K562 (cell line): ENCODE data around the gene CLIC1. TPM values are rescaled to one million over a fixed set of nuclear protein-coding genes. Genes with fewer than 3 reads are reported as not detected.

ENCODE experiments used
- CHD2 ChIP-seq: IDR thresholded peaks from 2 replicates; pipeline ENCODE4 v1.6.1; 2011; ENCODE audit warnings: low read depth, low read length
- DPF2 ChIP-seq: fragments of 450-650 bp; IDR thresholded peaks from 2 replicates; pipeline ENCODE4 v1.6.1; 2016
- KAT8 ChIP-seq: fragments of 450-650 bp; IDR thresholded peaks from 2 replicates; pipeline ENCODE4 v1.6.1; 2016; ENCODE audit warnings: low read depth, mild to moderate bottlenecking
- MXI1 ChIP-seq: IDR thresholded peaks from 2 replicates; pipeline ENCODE4 v1.6.1; 2011; ENCODE audit warnings: low read depth, mild to moderate bottlenecking, improper control_type of control experiment, low read length
- MYBL2 ChIP-seq, 2 experiments: fragments of 450-650 bp in 1 of 2; sonication (generic) in 1 of 2; formaldehyde crosslinking in 1 of 2; IDR thresholded peaks; 2 replicates each; pipeline versions ENCODE4 v1.6.1 to v1.8.1; 2017 to 2022; ENCODE audit warnings: borderline replicate concordance in 1 of 2, inconsistent platforms in 1 of 2, low read depth in 1 of 2, mild to moderate bottlenecking in 1 of 2, missing genetic modification reagents in 1 of 2, moderate library complexity in 1 of 2
- NEUROD1 ChIP-seq: fragments of 150-350 bp; IDR thresholded peaks from 2 replicates; pipeline ENCODE4 v1.6.1; 2014; ENCODE audit warnings: borderline replicate concordance, low read length, low read depth; ENCODE audit not compliant: partially characterized antibody
- RBM39 ChIP-seq: fragments of 200-400 bp; formaldehyde crosslinking; optimal IDR thresholded peaks from 2 replicates; pipeline ENCODE3; 2018; ENCODE audit warnings: low read depth, low read length
- SREBF1 ChIP-seq: fragments of 150-350 bp; IDR thresholded peaks from 2 replicates; pipeline ENCODE4 v1.6.1; 2014; ENCODE audit warnings: antibody characterized with exemption, low read depth, low read length, borderline replicate concordance
- TAF7 ChIP-seq: fragments of 450-650 bp; IDR thresholded peaks from 2 replicates; pipeline ENCODE4 v1.6.1; 2016; ENCODE audit warnings: missing genetic modification characterization, missing compliant biosample characterization
- TOE1 ChIP-seq, 2 experiments: fragments of 450-650 bp in 1 of 2; sonication (generic) in 1 of 2; formaldehyde crosslinking in 1 of 2; IDR thresholded peaks; 2 replicates each; pipeline versions ENCODE4 v1.7.1 to v1.8.0; 2016 to 2022; ENCODE audit warnings: borderline replicate concordance in 2 of 2, mild to moderate bottlenecking in 2 of 2, antibody characterized with exemption in 1 of 2, inconsistent platforms in 1 of 2, low read depth in 1 of 2, missing genetic modification reagents in 1 of 2, moderate library complexity in 1 of 2
- YY1 ChIP-seq, 3 experiments: IDR thresholded peaks; 2 replicates each; pipeline ENCODE4 v1.6.1; 2011; ENCODE audit warnings: low read length in 2 of 3, mild to moderate bottlenecking in 2 of 3, moderate library complexity in 2 of 3, borderline replicate concordance in 1 of 3, control low read depth in 1 of 3, low read depth in 1 of 3; ENCODE audit not compliant: insufficient read depth in 3 of 3, insufficient replicate concordance in 2 of 3, control insufficient read depth in 1 of 3, insufficient read length in 1 of 3; ENCODE audit errors: extremely low read depth in 1 of 3
- ZKSCAN8 ChIP-seq: fragments of 200-800 bp; sonication (Bioruptor generic); IDR thresholded peaks from 2 replicates; pipeline ENCODE4 v1.6.1; 2016; ENCODE audit warnings: missing genetic modification characterization, missing compliant biosample characterization
- ZNF274 ChIP-seq: IDR thresholded peaks from 2 replicates; pipeline ENCODE4 v1.6.1; 2011; ENCODE audit warnings: low read depth, mild to moderate bottlenecking, low read length, moderate library complexity, borderline replicate concordance
- polyA plus RNA-seq, 8 experiments: library from polyadenylated mRNA; depleted of rRNA in 4 of 8; stranded (reverse) in 5 of 8; unstranded in 3 of 8; fragments of >200 nt; fragmentation: Nextera tagmentation in 2 of 8; fragmentation: Illumina TruSeq in 1 of 8; extraction: Ambion mirVana in 2 of 8; extraction: Trizol in 1 of 8; gene quantifications; 2 replicates each; pipeline versions ENCODE4 v1.2.1 to v1.2.3, GENCODE V29; 2011 to 2014; ENCODE audit warnings: inconsistent platforms in 1 of 8, missing spikeins in 1 of 8
- total RNA-seq, 7 experiments: library from RNA; depleted of rRNA in 6 of 7; stranded (reverse); fragments of >200 nt in 6 of 7; fragmentation: Illumina TruSeq in 2 of 7; extraction: Trizol in 2 of 7; gene quantifications; 2 replicates each; pipeline versions ENCODE4 v1.2.1 to v1.2.3, GENCODE V29; 2011 to 2021; ENCODE audit warnings: low replicate concordance in 1 of 7
- TF ChIP-seq, protein P1 (sequence below): IDR thresholded peaks from 2 replicates; pipeline ENCODE4 v1.6.1; 2016; ENCODE audit warnings: missing genetic modification characterization, missing compliant biosample characterization
- TF ChIP-seq, protein P2 (sequence below): IDR thresholded peaks from 2 replicates; pipeline ENCODE4 v1.6.1; 2011; ENCODE audit not compliant: insufficient read length; ENCODE audit errors: extremely low read depth
- TF ChIP-seq, protein P3 (sequence below): fragments of 250-450 bp; sonication (Bioruptor Pico); IDR thresholded peaks from 2 replicates; pipeline ENCODE4 v1.4.0; 2020; ENCODE audit warnings: mild to moderate bottlenecking, moderate library complexity
- TF ChIP-seq, protein P4 (sequence below): sonication (generic); formaldehyde crosslinking; IDR thresholded peaks from 2 replicates; pipeline ENCODE4 v1.8.0; 2022; ENCODE audit warnings: missing genetic modification reagents, mild to moderate bottlenecking, borderline replicate concordance

CLIC1 gene
- total and polyA plus RNA-seq, 9 of the 15 experiments (the other 6 are each of a cell fraction or from before 2014, with no cell fraction given), result 1,267 to 2,419 (median 1,808) TPM

DNA sequence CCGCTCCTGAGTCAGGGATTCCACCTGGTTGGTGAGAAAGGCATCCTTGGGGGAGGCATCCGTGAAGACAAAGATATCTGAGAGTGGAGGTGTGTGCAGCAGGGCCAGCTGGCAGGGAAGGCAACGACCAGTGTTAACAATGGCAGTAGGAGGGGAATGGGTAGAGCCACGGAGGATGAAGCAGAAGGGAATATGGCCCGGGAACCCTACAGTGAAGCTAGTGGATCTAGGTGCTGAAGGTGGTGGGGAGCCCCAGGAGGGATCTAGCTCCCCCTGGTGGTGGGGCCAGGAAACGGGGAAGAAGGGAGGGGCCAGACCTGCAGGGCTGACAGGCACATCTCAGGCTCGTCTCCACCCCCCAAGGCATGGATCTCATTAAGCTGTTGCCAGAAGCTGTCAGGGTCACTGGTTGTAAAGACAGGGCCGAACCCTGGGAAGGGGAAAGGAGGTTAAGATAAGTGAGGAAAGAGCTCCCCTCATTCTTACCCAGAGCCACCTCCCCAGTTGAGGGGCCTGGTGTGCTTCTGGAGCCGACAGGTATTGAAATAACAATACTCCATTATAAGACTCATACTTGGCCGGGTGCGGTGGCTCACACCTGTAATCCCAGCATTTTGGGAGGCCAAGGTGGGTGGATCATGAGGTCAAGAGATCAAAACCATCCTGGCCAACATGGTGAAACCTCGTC lies 33.5 kb upstream of the CLIC1 start (continued):
- TF ChIP-seq, protein P1, sequence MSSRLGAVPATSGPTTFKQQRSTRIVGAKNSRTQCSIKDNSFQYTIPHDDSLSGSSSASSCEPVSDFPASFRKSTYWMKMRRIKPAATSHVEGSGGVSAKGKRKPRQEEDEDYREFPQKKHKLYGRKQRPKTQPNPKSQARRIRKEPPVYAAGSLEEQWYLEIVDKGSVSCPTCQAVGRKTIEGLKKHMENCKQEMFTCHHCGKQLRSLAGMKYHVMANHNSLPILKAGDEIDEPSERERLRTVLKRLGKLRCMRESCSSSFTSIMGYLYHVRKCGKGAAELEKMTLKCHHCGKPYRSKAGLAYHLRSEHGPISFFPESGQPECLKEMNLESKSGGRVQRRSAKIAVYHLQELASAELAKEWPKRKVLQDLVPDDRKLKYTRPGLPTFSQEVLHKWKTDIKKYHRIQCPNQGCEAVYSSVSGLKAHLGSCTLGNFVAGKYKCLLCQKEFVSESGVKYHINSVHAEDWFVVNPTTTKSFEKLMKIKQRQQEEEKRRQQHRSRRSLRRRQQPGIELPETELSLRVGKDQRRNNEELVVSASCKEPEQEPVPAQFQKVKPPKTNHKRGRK, result peak; percentile 60
- 0 out of 2 replicates have a peak, but pooled peaks have one; percentile 80 for TF ChIP-seq SREBF1
- TF ChIP-seq MXI1, result 0 out of 2 replicates have a peak, but pooled peaks have one; percentile 9
- TF ChIP-seq TAF7 (tag), result no peak
- TF ChIP-seq, protein P2, sequence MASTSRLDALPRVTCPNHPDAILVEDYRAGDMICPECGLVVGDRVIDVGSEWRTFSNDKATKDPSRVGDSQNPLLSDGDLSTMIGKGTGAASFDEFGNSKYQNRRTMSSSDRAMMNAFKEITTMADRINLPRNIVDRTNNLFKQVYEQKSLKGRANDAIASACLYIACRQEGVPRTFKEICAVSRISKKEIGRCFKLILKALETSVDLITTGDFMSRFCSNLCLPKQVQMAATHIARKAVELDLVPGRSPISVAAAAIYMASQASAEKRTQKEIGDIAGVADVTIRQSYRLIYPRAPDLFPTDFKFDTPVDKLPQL, result no peak
- TF ChIP-seq YY1 (IDR thresholded peaks at IDR 0.05; ENCODE audit: borderline replicate concordance in 1 of 3, control insufficient read depth in 1 of 3, extremely low read depth in 1 of 3, insufficient read depth in 3 of 3, insufficient read length in 1 of 3, insufficient replicate concordance in 2 of 3, low read depth in 1 of 3, low read length in 2 of 3), result peak in 2 of 3 experiments; percentile 61 to 77
- peak; percentile 87 for TF ChIP-seq RBM39
- no peak for TF ChIP-seq MYBL2 (IDR thresholded peaks at IDR 0.05; ENCODE audit: low read depth)
- no peak for TF ChIP-seq MYBL2 (CRISPR knock-in tag; IDR thresholded peaks at IDR 0.05; ENCODE audit: borderline replicate concordance)
- TF ChIP-seq ZKSCAN8, result no peak
- TF ChIP-seq KAT8, result no peak
- TF ChIP-seq, protein P3, sequence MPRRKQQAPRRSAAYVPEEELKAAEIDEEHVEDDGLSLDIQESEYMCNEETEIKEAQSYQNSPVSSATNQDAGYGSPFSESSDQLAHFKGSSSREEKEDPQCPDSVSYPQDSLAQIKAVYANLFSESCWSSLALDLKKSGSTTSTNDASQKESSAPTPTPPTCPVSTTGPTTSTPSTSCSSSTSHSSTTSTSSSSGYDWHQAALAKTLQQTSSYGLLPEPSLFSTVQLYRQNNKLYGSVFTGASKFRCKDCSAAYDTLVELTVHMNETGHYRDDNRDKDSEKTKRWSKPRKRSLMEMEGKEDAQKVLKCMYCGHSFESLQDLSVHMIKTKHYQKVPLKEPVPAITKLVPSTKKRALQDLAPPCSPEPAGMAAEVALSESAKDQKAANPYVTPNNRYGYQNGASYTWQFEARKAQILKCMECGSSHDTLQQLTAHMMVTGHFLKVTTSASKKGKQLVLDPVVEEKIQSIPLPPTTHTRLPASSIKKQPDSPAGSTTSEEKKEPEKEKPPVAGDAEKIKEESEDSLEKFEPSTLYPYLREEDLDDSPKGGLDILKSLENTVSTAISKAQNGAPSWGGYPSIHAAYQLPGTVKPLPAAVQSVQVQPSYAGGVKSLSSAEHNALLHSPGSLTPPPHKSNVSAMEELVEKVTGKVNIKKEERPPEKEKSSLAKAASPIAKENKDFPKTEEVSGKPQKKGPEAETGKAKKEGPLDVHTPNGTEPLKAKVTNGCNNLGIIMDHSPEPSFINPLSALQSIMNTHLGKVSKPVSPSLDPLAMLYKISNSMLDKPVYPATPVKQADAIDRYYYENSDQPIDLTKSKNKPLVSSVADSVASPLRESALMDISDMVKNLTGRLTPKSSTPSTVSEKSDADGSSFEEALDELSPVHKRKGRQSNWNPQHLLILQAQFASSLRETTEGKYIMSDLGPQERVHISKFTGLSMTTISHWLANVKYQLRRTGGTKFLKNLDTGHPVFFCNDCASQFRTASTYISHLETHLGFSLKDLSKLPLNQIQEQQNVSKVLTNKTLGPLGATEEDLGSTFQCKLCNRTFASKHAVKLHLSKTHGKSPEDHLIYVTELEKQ (CRISPR knock-in tag), result no peak
- TF ChIP-seq NEUROD1, result peak; percentile 73
- TF ChIP-seq, protein P4, sequence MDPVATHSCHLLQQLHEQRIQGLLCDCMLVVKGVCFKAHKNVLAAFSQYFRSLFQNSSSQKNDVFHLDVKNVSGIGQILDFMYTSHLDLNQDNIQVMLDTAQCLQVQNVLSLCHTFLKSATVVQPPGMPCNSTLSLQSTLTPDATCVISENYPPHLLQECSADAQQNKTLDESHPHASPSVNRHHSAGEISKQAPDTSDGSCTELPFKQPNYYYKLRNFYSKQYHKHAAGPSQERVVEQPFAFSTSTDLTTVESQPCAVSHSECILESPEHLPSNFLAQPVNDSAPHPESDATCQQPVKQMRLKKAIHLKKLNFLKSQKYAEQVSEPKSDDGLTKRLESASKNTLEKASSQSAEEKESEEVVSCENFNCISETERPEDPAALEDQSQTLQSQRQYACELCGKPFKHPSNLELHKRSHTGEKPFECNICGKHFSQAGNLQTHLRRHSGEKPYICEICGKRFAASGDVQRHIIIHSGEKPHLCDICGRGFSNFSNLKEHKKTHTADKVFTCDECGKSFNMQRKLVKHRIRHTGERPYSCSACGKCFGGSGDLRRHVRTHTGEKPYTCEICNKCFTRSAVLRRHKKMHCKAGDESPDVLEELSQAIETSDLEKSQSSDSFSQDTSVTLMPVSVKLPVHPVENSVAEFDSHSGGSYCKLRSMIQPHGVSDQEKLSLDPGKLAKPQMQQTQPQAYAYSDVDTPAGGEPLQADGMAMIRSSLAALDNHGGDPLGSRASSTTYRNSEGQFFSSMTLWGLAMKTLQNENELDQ (CRISPR knock-in tag), result 0 out of 2 replicates have a peak, but pooled peaks have one; percentile 40
- no peak for TF ChIP-seq CHD2
- TF ChIP-seq ZNF274, result no peak
- peak; percentile 81 for TF ChIP-seq TOE1 (IDR thresholded peaks at IDR 0.05; ENCODE audit: borderline replicate concordance)
- 0 out of 2 replicates have a peak, but pooled peaks have one; percentile 53 for TF ChIP-seq TOE1 (CRISPR knock-in tag; IDR thresholded peaks at IDR 0.05; ENCODE audit: borderline replicate concordance, low read depth)
- peak; percentile 71 for TF ChIP-seq DPF2
